GM18526 (cell line): Measurements from ENCODE around the gene FAT1.

Source experiments
- POLR2A ChIP-seq: IDR thresholded peaks from 3 replicates; pipeline ENCODE4 v1.6.1; 2011; ENCODE audit not compliant: insufficient read length; ENCODE audit errors: extremely low read depth

Gene FAT1

DNA sequence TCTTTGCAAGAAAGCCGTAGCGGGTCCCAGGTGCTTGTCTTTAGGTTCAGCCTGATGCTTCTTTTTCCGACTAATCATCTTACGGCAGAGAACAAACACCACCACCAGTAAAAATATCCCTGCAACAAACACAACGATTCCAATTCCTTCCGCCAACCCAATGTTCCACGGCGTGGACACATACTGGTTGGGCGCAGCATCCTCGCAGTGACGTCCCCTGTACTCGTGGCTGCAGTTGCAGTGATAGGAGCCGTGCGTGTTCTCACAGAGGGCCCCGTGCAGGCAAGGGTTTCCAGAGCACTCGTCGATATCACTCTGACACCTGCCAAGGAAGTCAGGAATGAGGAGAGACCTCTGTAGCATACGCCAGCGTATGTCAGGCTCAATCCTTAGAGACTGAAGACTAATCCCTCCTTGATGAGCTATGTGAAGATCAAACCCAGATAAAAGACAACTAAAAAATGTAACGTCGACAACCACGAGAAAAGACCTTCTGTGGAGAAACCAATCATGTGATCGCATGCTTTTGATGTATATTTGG, 126.7 kb downstream of the FAT1 start:
- no peak for TF ChIP-seq POLR2A

DNA sequence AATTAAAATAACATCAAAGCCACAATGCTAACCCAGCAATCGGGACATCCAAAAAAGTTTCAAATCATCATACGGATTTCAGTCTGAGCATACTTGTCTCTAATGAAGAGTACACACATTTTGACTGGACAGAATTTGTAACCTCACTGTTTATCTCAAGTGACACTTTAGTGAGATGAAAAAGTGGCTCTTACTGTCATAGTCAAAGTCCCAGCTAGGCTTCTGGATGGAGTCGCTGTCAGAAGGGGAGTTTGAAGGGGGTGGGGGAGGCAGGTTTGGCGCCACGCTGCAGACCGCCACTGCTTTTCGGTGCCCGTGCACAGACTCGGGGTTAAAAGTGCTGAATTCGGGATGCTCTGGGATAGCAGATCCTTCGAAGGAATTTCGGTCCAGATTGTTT, 127.3 kb downstream of the FAT1 start:
- no peak for TF ChIP-seq POLR2A

DNA sequence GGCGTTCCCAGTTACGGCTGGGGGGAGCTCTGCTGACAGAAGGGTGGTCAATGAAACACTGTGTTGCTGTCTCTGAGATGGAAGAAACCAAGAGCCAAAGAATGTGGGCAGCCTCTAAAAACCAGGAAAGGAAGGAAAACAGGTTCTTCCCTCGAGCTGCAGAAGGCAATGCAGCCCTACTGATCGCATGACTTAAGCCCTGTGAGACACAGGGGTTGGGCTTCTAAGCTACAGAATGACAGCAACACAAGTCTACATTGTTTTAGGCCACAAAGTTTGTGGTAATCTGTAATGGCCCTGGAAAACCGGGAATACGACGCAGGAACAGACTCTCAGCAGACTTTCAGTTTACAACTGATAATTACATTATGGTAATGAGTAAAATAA, 130.1 kb downstream of the FAT1 start:
- TF ChIP-seq POLR2A: no peak

DNA sequence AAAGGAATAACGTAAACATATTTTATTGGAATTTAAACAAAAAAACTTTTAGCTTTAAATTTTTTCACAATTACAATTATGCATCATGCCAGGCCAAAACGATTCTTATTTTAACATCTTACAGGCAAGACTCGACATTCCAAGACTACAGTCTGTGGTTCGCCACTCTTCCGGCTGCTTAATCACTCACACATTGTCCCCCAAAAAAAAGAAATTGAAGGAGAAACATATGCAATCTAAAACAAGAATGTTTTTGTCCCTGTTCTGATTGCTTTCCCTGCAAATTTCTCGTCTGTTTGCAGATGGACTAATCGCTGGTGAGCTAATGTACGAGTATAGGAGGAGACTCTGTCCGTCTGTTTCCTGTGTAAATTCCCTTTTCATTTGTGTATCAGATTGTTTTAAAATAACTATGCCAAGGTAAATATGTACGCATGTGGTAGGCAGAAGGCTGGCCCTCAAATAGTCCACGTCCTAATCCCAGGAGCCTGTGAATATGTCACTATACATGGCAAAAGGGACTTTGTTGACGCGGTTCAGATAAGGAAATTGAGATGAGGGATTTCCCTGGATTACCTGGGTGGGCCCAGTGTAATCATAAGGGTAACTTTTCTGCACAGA, 130.6 kb downstream of the FAT1 start:
- TF ChIP-seq POLR2A: no peak

DNA sequence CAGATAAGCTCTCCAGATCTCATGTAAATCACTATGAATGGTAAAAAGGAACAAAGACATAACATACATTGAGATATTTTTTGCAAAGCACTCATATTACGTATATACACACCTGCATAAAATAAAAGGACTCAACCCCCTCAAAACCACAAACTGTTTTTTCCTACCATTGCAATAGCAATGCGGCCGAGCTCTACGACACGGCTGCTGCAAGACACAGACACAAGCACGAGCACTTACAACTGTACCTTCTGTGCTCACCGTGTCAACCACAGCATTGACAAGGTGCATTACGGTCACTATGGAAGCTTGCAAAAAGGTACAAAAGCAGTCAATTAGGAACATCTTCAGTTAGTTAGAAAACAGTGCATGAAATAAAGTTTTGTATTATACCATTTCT, 131.2 kb downstream of the FAT1 start:
- no peak for TF ChIP-seq POLR2A

DNA sequence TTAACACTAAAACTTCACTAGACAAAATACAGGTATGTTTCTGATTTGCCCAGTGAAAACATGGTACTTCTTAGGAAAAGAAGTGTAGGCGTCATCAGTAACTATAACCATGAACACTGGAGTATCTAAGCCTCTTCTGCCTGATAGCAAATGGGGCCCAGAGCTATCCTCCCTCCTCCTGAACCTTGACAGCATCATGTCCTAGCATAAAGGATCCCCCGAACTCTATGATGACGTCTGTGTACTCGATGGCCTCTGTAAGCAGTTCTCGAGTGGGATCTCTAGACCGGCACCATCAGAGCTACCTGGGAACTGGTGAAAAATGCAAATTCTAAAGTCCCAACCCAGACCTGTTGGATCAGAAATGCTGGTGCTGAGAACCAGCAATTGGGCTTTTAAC, 132.0 kb downstream of the FAT1 start:
- TF ChIP-seq POLR2A: no peak

DNA sequence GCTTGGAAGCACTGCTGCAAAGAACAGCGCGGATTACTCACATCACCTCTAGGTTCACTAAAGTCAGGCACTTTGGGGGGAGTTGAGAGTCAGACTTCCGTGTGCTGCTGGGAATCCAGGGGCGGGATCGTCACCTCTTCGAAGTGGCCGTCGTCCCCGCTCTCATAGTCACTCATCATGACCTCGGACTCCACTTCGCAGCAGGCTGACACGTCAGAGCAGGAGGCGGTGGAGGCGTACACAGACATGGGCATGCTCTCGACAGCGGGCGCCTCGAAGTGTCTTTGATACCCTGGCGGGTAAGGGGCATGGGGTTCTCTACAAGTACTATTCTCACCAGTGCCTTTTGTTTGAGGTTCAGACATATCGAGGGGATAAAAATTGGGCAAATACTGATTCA, 135.2 kb downstream of the FAT1 start:
- no peak for TF ChIP-seq POLR2A

DNA sequence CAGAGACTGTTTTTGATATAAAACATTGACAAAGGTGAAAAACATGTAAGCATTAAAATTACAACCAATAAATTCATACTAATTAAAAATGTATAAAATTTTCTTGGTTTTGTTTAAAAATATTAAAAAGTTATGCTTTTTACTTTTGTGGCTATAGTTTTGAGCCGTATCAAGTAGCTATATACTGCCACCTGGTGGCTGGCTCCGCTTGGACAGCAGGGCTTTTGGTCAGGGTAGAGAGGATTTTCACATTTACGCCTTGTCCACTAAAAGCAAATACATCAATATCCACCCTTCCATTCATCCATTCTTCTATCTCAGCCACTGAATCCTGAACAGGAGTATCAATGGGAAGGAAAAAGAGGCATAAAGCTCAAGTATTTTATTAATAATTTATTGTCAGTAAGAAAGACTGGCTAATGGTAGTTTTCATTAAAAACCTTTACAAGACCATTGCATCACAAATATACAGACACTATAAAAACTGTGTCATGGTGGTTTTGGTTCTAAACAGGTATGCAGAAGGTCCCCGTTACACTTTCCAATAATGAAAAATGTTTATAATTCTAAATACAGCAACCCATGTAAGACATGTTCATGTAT, 136.1 kb downstream of the FAT1 start:
- no peak for TF ChIP-seq POLR2A

DNA sequence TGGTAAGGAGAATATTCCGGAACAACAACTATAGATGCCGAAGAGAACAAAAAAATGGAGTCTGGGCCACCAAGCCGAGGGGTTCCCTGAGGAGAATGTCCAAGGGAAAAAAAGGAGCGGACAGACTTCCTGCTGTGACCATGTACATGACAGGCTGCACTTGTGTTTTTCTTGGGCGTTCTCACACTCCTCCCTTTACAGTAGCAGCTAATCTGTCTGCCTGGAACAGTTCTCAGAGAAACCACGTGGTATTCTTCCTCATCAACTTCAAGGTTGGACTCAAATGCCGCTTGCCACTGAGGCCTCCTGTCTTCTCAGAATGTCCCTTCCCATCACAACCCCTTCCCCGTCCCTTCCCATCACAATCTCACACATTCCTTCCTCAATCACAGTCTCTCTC, 137.5 kb downstream of the FAT1 start:
- TF ChIP-seq POLR2A: no peak

DNA sequence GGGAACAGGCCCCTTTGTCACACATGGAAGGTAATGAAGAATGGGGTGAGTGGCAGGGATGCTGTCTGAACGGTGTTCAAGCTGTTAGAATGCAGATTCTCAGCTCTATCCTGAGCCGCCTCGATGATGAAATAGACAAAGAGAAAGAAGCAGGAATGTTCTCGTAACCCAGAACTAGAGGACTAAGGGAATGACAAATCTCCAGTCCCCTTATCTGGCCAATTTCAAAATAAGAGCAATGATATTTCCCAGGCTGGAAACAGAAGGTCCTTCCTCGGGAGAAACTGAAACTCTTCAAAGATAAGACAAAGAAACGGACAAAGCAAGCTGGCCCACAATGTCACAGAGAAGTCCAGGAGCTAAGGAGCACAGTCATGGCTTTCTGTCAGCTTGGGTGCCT, 138.7 kb downstream of the FAT1 start:
- TF ChIP-seq POLR2A: no peak

DNA sequence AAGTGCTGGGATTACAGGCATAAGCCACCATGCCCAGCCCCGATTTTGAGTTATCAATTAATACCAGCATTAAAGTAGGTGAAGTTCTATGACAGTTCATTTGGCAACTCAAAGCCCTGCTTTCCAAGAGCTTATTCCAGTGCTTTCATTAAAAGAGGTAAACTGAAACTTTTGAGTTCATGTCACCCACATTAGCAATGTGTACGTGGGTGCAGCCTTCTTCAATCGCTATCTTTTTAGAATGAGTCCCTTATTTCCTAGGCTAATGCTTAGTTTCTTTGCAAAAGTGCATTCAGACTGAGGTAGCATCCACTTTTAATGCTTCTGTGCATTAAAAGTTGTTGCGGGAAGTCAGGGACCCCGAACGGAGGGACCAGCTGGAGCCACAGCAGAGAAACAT, 142.2 kb downstream of the FAT1 start:
- no peak for TF ChIP-seq POLR2A

DNA sequence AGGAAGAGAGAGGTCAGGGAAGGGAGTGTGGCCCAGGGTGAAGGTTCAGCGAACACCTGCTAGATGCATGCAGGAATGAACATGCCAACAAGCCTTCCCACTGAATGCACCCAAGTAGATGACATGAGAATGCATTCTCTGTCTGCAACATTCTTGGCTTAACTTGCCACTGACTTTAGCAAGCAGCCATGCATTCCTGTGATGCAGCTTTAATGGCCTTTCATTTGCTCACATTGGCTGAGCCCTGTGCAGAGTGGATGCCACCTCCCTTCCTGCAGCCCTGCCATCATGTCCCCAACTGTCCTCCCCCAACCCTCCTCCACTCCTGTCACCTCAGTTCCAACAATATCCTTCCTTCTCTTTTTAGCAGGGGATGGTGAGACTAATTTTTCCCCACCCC, 143.0 kb downstream of the FAT1 start:
- TF ChIP-seq POLR2A: no peak

DNA sequence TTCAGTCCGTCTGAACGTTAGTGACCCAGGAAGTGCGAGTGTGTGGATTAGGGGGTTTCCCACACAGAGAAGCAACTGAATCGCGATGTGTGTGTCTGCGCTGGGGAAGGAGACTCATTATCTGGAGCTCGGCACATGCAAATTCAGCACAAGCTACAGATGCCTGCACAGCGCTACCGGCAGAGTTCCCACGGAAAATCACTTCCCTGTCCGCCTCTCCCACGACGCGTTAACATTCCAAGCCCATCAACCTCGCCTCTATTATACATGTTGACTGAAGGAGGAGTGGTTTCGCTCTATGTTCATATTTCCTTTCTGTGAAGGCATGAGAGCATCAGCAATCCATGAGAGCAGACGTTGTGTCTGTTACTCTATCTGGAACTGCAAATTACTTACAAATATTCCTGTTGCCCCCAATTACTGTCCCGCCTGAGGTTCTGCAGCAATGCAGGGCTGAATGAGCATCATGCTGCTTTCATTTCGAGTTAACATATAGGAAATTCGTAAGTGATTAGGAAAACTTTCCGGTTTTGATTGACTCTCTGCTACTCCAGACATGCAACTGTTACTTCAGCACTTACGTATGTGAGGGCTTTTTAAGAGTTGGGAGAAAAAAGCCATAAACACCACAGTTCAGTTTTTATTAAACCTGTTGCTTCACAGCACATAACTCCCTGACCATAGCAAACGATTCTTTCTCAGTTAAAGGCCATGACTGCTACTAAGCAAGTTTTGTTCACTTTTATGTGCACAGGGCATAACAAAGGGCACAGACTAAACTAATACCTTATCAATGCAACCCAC, 153.3 kb downstream of the FAT1 start:
- TF ChIP-seq POLR2A: no peak

DNA sequence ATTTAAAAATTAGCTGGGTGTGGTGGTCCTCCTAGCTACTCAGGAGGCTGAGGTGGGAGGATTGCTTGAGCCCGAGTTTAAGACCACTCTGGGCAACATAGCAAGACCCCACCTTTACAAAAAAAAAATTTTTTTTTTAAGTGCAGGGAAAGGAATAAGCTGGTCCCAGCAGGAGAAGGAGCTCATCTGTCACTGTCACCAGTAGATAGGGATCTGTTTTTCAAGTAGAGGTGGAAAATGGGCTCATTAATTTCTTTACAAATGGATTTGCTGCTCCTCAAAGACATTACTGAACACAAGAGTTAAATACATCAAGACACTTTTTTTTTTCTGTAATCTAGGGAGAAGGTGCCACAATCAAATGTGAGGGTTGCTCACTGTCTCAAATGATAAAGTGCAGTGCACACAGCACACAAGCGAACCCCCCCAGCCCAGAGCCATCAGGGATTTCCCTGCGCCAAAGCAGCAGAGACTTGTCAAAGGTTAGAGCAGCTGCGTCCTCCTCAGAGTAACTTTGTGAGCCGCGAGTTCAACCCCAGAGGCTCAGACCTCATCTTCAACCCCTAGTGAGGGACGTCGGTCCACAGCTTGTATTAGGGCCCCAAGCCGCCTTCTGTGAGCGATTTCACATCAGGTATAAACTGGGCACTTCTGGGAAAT, 154.0 kb downstream of the FAT1 start:
- TF ChIP-seq POLR2A: no peak

DNA sequence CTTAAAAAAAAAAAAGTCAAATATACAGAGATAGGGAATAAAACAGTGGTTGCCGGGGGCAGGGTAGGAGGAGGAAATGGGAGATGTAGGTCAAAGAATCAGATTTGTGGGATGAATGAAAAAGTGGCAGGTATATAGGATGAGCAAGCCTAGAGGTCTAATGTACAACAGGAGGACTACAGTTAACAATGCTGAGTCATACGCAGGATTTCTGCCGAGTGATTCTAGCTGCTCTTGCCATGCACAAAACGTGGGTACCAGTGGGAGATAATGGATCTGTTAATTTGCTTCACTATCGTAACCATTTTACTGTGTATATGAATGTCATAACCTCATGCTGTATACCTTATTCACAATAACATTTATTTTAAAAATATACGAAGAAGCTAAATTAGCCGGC, 157.6 kb downstream of the FAT1 start:
- TF ChIP-seq POLR2A: no peak

DNA sequence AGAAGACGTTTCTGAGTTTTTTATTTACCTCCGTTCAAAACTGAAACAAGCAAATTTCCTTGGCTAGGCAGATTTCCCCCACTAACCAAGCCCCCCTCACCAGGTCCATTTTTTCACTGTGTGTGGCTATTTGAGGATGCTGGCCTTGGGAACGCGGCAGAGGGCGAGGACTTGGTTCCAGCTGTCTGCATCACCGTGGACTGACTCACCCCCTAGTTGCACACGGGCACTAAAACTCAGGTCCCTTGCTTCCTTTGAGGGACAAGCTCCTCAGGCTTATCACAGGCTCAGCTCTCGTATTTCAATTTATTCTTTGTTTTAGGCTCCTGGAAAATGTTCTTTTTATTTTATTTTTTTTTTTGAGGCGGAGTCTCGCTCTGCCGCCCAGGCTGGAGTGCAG, 159.9 kb downstream of the FAT1 start:
- TF ChIP-seq POLR2A: no peak

DNA sequence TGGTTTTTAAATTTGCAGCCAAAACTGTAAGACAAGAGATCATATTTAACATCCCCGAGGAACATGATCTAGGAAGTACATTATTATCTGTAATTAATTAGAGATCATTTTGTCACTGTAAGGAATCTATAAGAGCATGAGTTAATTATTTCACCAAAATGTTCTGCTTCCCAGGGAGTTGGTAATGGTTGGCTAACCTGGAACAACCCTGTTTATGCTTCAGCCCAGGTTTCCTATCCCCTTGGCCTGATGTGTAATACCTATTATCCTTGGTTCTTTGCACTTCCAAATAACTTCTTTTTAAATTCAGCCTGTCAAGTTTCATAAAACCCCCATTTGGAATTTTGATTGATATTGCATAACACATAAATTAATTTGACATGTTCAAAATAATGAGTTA, 161.9 kb downstream of the FAT1 start:
- TF ChIP-seq POLR2A: no peak
